Measurements from ENCODE around the gene DLGAP1.
A peak's percentile ranks its signal among the peaks of the same experiment; 100 is the strongest.

The DLGAP1 gene

GRCh38 chr18:3502650-3503049 lies 952.5 kb downstream of the DLGAP1 start:
- no peak for DNase-seq (ENCODE audit: extremely low spot score)
- ChIA-PET CTCF (no interaction called here), POLR2A (no interaction called here)
- TF ChIP-seq SUZ12 (IDR thresholded peaks at IDR 0.05) (no peak), CTBP1 (IDR thresholded peaks at IDR 0.05; ENCODE audit: borderline replicate concordance) (no peak), ELF4 (IDR thresholded peaks at IDR 0.05) (no peak), LEF1 (IDR thresholded peaks at IDR 0.05; ENCODE audit: borderline replicate concordance) (no peak), HDGF (IDR thresholded peaks at IDR 0.05; ENCODE audit: borderline replicate concordance) (no peak), ZNF384 (IDR thresholded peaks at IDR 0.05) (no peak), FOXM1 (IDR thresholded peaks at IDR 0.05; ENCODE audit: borderline replicate concordance) (no peak), FOXK2 (IDR thresholded peaks at IDR 0.05) (no peak), FOXA1 (IDR thresholded peaks at IDR 0.05) (no peak), NFRKB (IDR thresholded peaks at IDR 0.05) (no peak), TARDBP (IDR thresholded peaks at IDR 0.05) (no peak), ARNT (IDR thresholded peaks at IDR 0.05) (no peak), L3MBTL2 (conservative IDR thresholded peaks at IDR 0.05) (no peak), BHLHE40 (IDR thresholded peaks at IDR 0.05; ENCODE audit: borderline replicate concordance) (no peak)
- TF ChIP-seq, protein P1, sequence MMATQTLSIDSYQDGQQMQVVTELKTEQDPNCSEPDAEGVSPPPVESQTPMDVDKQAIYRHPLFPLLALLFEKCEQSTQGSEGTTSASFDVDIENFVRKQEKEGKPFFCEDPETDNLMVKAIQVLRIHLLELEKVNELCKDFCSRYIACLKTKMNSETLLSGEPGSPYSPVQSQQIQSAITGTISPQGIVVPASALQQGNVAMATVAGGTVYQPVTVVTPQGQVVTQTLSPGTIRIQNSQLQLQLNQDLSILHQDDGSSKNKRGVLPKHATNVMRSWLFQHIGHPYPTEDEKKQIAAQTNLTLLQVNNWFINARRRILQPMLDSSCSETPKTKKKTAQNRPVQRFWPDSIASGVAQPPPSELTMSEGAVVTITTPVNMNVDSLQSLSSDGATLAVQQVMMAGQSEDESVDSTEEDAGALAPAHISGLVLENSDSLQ (IDR thresholded peaks at IDR 0.05), result no peak

- DNase-seq (ENCODE audit: extremely low spot score), result no peak
- ChIA-PET CTCF (interaction anchor here (1.4 kb wide), 1 partner anchor 18 kb away, joined by 5 read pairs; no protein-coding TSS in a partner anchor), POLR2A (no interaction called here)
- TF ChIP-seq, protein P1 (IDR thresholded peaks at IDR 0.05), result no peak
- TF ChIP-seq BHLHE40 (IDR thresholded peaks at IDR 0.05; ENCODE audit: borderline replicate concordance) (no peak), FOXM1 (IDR thresholded peaks at IDR 0.05; ENCODE audit: borderline replicate concordance) (no peak), ELF4 (IDR thresholded peaks at IDR 0.05) (no peak), LEF1 (IDR thresholded peaks at IDR 0.05; ENCODE audit: borderline replicate concordance) (no peak), HDGF (IDR thresholded peaks at IDR 0.05; ENCODE audit: borderline replicate concordance) (no peak), FOXK2 (IDR thresholded peaks at IDR 0.05) (no peak), CTBP1 (IDR thresholded peaks at IDR 0.05; ENCODE audit: borderline replicate concordance) (no peak), SP1 (IDR thresholded peaks at IDR 0.05) (no peak)
Measured at GRCh38 chr18:3500016-3500415, 955.1 kb downstream of the DLGAP1 start.

DNA sequence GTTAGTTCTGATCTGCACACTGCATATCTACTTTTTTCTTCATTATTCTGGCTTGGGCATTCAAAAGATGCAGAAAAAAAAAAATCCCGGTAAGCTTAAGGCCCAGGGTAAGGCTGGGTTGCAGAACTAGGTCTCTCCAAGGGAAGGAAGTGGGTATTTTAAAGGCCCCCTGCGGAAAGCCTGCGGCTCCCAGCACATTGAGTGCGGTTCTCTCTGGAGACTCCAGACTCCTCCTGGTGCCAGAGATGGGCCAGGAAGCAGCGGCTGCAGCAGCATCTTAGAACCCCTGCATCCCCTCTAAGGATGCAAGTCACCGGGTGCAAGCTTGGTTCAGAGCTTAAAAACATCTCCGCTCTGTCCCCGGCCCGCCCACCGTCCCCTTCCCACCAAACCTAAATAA lies 955.6 kb downstream of the DLGAP1 start:
- POLR2A ChIA-PET, result no interaction called here
- CTCF ChIA-PET, result interaction anchor here (1.1 to 1.4 kb wide), 2 partner anchors 9 to 18 kb away, joined by 4 to 5 read pairs; no protein-coding TSS in a partner anchor
- DNase-seq (ENCODE audit: extremely low spot score), result peak; percentile 25
- TF ChIP-seq TARDBP (IDR thresholded peaks at IDR 0.05) (no peak), SP1 (IDR thresholded peaks at IDR 0.05) (no peak), FOXM1 (IDR thresholded peaks at IDR 0.05; ENCODE audit: borderline replicate concordance) (no peak), CTBP1 (IDR thresholded peaks at IDR 0.05; ENCODE audit: borderline replicate concordance) (no peak), NFRKB (IDR thresholded peaks at IDR 0.05) (no peak), LEF1 (IDR thresholded peaks at IDR 0.05; ENCODE audit: borderline replicate concordance) (no peak), HDGF (IDR thresholded peaks at IDR 0.05; ENCODE audit: borderline replicate concordance) (no peak), BHLHE40 (IDR thresholded peaks at IDR 0.05; ENCODE audit: borderline replicate concordance) (no peak), ARNT (IDR thresholded peaks at IDR 0.05) (no peak), L3MBTL2 (conservative IDR thresholded peaks at IDR 0.05) (no peak), FOXA1 (IDR thresholded peaks at IDR 0.05) (no peak), ZNF384 (IDR thresholded peaks at IDR 0.05) (no peak), ELF4 (IDR thresholded peaks at IDR 0.05) (no peak), FOXK2 (IDR thresholded peaks at IDR 0.05) (no peak), SUZ12 (IDR thresholded peaks at IDR 0.05) (no peak)
- TF ChIP-seq, protein P1 (IDR thresholded peaks at IDR 0.05), result no peak

- peak; percentile 50 for DNase-seq (ENCODE audit: extremely low spot score)
- ChIA-PET CTCF (interaction anchor here (1.1 to 1.4 kb wide), 2 partner anchors 9 to 17 kb away, joined by 4 to 5 read pairs; no protein-coding TSS in a partner anchor), POLR2A (no interaction called here)
- TF ChIP-seq FOXA1 (IDR thresholded peaks at IDR 0.05) (no peak), FOXM1 (IDR thresholded peaks at IDR 0.05; ENCODE audit: borderline replicate concordance) (no peak), ZNF384 (IDR thresholded peaks at IDR 0.05) (no peak), L3MBTL2 (conservative IDR thresholded peaks at IDR 0.05) (no peak), BHLHE40 (IDR thresholded peaks at IDR 0.05; ENCODE audit: borderline replicate concordance) (no peak)
Measured at GRCh38 chr18:3498698-3499471, 956.2 kb downstream of the DLGAP1 start.

DNA sequence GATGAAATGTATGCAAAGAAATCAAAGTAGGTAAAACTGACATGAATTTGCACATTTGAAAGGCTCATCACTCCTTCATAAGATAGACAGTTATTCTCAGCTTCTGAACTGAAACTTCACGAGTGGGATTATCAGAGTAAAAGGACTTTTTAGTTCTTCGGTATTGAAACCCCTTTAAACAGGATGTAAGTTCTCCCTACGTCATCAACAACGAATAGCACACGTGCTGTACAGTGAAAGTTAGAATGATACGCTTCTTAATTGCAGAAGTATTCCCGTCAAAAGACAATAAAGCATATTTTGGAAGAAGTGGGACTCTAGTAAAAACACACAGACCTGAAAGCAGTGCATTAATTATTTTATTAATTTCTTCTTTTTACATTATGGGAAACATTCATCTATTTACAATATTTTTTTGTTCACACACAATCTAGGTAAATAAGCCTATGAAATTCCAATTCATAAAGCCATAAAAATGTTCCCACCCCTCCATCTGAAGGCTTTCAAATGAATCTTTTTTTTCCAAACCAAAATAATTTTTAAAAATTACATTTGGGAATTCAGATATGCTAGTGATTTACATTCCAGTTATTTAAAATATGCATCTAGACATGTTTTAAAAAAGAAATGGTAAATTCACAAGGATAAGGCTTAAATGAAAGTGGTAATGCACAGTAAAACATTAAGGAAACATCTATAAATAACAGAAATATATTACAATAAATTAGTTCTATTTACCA lies 959.2 kb downstream of the DLGAP1 start:
- TF ChIP-seq FOXA1 (IDR thresholded peaks at IDR 0.05), result no peak
- TF ChIP-seq NFRKB (IDR thresholded peaks at IDR 0.05), result no peak
- TF ChIP-seq TARDBP (IDR thresholded peaks at IDR 0.05), result no peak
- no peak for TF ChIP-seq CTBP1 (IDR thresholded peaks at IDR 0.05; ENCODE audit: borderline replicate concordance)
- TF ChIP-seq ELF4 (IDR thresholded peaks at IDR 0.05), result no peak
- no peak for TF ChIP-seq SUZ12 (IDR thresholded peaks at IDR 0.05)
- TF ChIP-seq LEF1 (IDR thresholded peaks at IDR 0.05; ENCODE audit: borderline replicate concordance), result no peak
- no peak for TF ChIP-seq FOXK2 (IDR thresholded peaks at IDR 0.05)
- TF ChIP-seq ARNT (IDR thresholded peaks at IDR 0.05), result no peak
- TF ChIP-seq BHLHE40 (IDR thresholded peaks at IDR 0.05; ENCODE audit: borderline replicate concordance), result no peak
- TF ChIP-seq SP1 (IDR thresholded peaks at IDR 0.05), result no peak
- no peak for TF ChIP-seq ZNF384 (IDR thresholded peaks at IDR 0.05)
- no peak for TF ChIP-seq L3MBTL2 (conservative IDR thresholded peaks at IDR 0.05)

More for the DNA sequence above, 959.2 kb downstream of the DLGAP1 start:
- ChIA-PET CTCF (no interaction called here), POLR2A (interaction anchor here (1.1 kb wide), 1 partner anchor 48 kb away, joined by 4 read pairs; no protein-coding TSS in a partner anchor)
- no peak for DNase-seq (ENCODE audit: extremely low spot score)
